Kidney glomerular epithelial cell (primary cell): Measurements from ENCODE around the gene C16orf87.
"Not testable (repeated sequence)": the region's sequence is repeated elsewhere in the genome, so short reads cannot be mapped to it uniquely, and the experiment has no call there.

Source experiments
- DNase-seq: peaks from one replicate; lab custom pipeline; 2025; lab: John Stamatoyannopoulos, UW

The C16orf87 gene

GRCh38 chr16:46830902-46831647 lies at the start of gene C16orf87:
C16orf87 (minus strand) TSS chr16:46831180; CDS start chr16:46831149, 31 bp downstream.
- peak; percentile 88 for DNase-seq

GRCh38 chr16:46875243-46875642 lies 44.3 kb upstream of the C16orf87 start:
- DNase-seq: no peak

- DNase-seq: no peak
Measured at GRCh38 chr16:46873201-46873600, 42.2 kb upstream of the C16orf87 start.

DNA sequence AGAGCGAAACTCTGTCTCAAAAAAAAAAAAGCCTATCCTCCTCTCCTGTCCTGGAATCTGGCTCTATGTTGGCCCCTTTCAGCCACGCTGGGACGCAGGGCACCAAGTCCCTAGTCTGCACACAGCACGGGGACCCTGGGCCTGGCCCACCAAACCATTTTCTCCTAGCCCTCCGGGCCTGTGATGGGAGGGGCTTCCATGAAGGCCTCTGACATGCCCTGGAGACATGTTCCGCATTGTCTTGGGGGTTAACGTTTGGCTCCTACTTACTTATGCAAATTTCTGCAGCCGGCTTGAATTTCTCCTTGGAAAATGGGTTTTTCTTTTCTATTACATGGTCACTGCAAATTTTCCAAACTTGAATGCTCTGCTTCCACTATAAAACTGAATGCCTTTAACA lies 40.6 kb upstream of the C16orf87 start:
- DNase-seq: no peak

DNA sequence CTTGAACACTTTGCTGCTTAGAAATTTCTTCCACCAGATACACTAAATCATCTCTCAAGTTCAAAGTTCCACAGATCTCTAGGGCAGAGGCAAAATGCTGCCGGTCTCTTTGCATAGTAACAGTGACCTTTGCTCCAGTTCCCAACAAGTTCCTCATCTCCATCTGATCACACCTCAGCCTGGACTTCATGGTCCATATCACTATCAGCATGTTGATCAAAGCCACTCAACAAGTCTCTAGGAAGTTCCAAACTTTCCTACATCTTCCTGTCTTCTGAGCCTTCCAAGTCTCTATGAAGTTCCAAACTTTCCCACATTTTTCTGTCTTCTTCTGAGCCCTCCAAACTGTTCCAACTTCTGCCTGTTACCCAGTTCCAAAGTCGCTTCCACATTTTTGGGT lies 37.9 kb upstream of the C16orf87 start:
- DNase-seq: not testable (repeated sequence)

DNA sequence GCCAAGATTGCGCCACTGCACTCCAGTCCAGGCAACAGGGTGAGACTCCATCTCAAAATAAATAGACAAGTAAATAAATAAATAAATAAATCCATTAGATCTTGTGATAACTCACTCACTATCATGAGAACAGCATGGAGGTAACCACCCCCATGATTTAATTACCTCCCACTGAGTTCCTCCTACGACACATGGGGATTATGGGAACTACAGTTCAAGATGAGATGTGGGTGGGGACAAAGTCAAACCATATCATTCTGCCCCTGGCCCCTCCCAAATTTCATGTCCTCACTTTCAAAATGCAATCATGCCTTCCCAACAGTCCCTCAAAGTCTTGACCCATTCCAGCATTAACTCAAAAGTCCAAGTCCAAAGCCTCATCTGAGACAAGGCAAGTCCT lies 36.5 kb upstream of the C16orf87 start:
- not testable (repeated sequence) for DNase-seq

DNA sequence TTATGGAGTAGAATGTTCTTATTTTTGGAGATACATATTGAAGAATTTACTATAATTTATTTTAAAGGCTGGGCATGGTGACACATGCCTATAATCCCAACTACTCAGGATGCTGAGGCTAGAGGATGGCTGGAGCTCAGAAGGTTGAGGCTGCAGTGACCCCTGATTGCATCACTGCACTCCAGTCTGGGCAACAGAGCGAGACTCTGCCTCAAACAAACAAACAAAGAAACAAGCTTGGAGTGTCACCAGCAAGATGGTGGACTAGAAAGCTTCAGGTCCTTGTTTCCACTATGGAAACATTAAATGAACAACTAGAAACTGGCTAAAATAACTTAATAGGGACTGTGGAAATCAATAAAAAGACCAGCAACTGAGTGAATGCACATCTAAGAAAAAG lies 35.3 kb upstream of the C16orf87 start:
- no peak for DNase-seq

GRCh38 chr16:46862555-46863447 lies 31.8 kb upstream of the C16orf87 start:
- DNase-seq: no peak

- peak; percentile 50 for DNase-seq
Measured at GRCh38 chr16:46859719-46860152, 28.8 kb upstream of the C16orf87 start.

DNA sequence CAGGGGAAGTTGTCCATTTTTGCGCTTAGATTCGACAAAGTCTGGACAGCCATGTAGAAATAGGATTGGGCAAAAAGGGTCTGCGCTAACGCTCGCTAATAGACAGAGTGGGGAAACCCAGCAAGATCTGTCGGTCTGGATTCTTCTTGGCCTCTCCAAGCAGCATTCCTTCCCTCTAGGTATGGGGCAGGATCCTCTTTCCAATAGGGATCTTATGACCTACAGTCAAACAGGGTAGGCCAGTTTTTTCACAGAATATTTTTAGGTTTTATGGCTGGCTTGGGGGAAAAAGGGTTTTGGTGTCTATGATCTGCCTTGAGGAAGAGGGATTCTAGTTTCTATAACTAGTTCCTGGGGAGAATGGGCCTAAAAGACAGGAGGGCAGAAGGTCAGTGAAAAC lies 27.2 kb upstream of the C16orf87 start:
- no peak for DNase-seq

DNA sequence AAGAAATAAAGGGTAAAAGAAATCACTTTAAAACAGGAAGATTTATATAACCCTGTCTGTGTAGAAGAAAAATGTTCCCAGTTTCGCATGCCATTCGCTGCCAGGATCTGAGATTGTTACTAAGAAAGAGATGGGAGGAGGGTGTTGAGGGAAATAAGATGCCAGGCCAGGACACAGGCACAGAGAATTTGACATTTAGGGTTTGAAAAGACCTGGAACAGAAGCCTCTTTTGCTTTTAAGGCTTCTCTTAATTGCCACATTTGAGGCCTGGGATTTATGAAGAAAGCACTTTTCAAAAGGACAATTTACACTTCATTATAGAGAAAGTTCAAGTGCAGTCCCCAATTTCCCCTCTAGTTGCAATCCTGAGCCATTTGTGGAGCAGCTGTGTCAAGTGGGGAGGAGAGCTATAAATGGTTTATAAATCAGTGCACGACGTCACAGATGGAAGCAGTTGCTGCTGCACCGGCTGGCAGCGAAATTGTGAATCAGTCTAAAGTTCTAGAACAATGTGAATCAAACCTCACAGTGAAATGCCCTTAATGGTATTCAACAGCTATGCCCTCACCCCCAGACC lies 26.5 kb upstream of the C16orf87 start:
- peak; percentile 43 for DNase-seq

DNA sequence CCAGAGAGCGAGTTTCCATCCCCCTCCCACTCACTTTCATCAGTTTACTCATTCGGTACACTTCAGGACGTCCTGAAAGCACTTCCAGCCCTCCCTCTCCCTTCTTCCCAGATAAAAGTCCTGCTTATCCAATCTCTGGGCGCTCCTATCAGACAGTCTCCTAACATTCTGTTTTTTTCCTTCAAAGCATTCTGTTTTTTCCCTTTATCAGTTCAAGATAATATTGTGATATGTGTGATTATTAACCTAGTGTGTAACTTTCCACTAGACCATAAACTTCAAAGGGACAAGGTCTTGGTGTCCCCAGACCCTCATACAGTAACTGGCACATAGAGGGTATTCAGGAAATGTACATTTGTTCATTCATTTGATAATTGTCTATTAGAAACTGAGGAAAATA lies 24.4 kb upstream of the C16orf87 start:
- DNase-seq: no peak

DNA sequence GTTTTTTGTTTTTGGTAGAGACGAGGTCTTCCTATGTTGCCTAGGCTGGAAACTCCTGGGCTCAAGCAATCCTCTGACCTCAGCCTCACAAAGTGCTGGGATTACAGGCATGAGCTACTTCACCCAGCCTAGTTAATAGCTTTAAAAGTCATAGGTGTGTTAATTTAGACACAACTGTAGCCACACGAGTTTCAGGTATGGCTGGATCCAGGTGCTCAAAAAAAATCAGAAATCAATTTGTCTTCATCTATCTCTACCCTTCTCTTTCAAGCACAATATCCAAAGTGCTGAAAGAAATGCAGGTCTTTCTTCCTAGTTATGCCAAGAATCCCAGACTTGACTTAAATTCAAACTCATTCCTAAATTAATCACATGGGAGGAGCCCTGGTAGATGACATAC lies 23.9 kb upstream of the C16orf87 start:
- DNase-seq: no peak

GRCh38 chr16:46853713-46854443 lies 22.9 kb upstream of the C16orf87 start:
- peak; percentile 41 for DNase-seq

GRCh38 chr16:46852130-46852529 lies 21.1 kb upstream of the C16orf87 start:
- no peak for DNase-seq

GRCh38 chr16:46850619-46851555 lies 19.9 kb upstream of the C16orf87 start:
- DNase-seq: no peak

GRCh38 chr16:46848768-46849764 lies 18.1 kb upstream of the C16orf87 start:
- DNase-seq: no peak

GRCh38 chr16:46845952-46846351 lies 15.0 kb upstream of the C16orf87 start:
- no peak for DNase-seq

- DNase-seq: no peak
Measured at GRCh38 chr16:46844771-46845170, 13.8 kb upstream of the C16orf87 start.
